ENCODE results near the gene PLD4. TPM values are rescaled to one million over a fixed set of nuclear protein-coding genes. Genes with fewer than 3 reads are reported as not detected.
"Not testable (repeated sequence)": the region's sequence is repeated elsewhere in the genome, so short reads cannot be mapped to it uniquely, and the experiment has no call there.

PLD4 gene
- polyA plus RNA-seq, 3 donors = 12.2 to 15.5 (median 15.1) TPM

DNA sequence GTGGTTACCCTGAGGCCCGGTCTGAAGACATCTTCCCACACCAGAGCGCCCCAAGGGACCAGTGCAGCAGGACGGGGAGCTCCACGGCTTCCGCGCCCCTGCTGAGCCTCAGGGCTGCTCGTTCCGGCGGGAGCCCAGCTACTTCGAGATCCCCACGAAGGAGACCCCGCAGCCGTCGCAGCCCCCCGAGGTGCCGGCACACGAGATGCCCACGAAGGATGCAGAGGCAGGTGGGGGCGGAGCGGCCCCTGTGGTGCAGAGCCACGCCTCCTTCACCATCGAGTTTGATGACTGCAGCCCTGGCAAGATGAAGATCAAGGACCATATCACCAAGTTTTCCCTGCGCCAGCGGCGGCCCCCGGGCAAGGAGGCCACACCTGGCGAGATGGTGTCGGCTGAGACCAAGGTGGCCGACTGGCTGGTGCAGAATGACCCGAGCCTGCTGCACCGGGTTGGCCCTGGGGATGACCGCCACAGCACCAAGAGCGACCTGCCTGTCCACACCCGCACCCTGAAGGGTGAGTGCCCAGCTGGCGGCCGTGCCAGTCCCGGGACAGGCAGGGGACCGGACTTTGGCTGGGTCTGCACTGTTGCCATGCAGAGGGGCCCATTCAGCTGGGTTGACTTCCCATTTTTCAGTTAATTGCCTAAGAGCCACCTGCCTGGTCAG, 41.6 kb upstream of the PLD4 start:
- Histone ChIP-seq H4K20me1 (ENCODE audit: insufficient read depth, low read length) (no peaks in the 10 kb centered on the region), H3K27me3 (ENCODE audit: control insufficient read depth in 2 of 2, insufficient read depth in 2 of 2, low read length in 2 of 2) (no peaks in the 10 kb centered on the region), H3K4me3 (replicated peaks in 1 of 3; ENCODE audit: low read depth in 2 of 3, low read length in 3 of 3) (no peak overlapping the region), H3K4me1 (ENCODE audit: control insufficient read depth in 1 of 2, insufficient read depth in 2 of 2, low read length in 2 of 2) (no peaks in the 10 kb centered on the region), H3K9me3 (replicated peaks in 1 of 2; ENCODE audit: control insufficient read depth in 1 of 2, insufficient read depth in 1 of 2, low read length in 2 of 2) (no peaks in the 10 kb centered on the region), H3K9ac (ENCODE audit: insufficient read depth, low read length, poor library complexity, severe bottlenecking) (no peak overlapping the region), H3K4me2 (replicated peaks; ENCODE audit: extremely low read depth, low read length, poor library complexity, severe bottlenecking) (no peak overlapping the region), H2AFZ (ENCODE audit: insufficient read depth, low read depth, low read length, poor library complexity, severe bottlenecking) (no peak overlapping the region), H3K79me2 (ENCODE audit: insufficient read depth, low read length) (no peaks in the 10 kb centered on the region), H3K36me3 (replicated peaks in 1 of 2; ENCODE audit: control insufficient read depth in 1 of 2, insufficient read depth in 2 of 2, low read length in 2 of 2) (no peaks in the 10 kb centered on the region), H3K27ac (ENCODE audit: low read depth in 1 of 2, low read length in 2 of 2) (no peak overlapping the region)
- Mint-ChIP-seq H3K4me1 (no peaks in the 10 kb centered on the region), H3K36me3 (no peaks in the 10 kb centered on the region), H3K9me3 (peaks cover 0 to 2% (median 0%) of the 10 kb centered on the region in 7 donors), H3K4me3 (no peak overlapping the region), H3K27ac (no peak overlapping the region), H3K27me3 (ENCODE audit: low read depth in 3 of 3) (peaks cover 4% of the 10 kb centered on the region in 3 donors)
- no peak for DNase-seq
- WGBS (ENCODE audit: insufficient coverage) = 90% methylated on average over 29 of the region's 38 CpGs
- intact Hi-C loops (cut with micrococcal nuclease) = no loop called here
- TF ChIP-seq, protein P1, sequence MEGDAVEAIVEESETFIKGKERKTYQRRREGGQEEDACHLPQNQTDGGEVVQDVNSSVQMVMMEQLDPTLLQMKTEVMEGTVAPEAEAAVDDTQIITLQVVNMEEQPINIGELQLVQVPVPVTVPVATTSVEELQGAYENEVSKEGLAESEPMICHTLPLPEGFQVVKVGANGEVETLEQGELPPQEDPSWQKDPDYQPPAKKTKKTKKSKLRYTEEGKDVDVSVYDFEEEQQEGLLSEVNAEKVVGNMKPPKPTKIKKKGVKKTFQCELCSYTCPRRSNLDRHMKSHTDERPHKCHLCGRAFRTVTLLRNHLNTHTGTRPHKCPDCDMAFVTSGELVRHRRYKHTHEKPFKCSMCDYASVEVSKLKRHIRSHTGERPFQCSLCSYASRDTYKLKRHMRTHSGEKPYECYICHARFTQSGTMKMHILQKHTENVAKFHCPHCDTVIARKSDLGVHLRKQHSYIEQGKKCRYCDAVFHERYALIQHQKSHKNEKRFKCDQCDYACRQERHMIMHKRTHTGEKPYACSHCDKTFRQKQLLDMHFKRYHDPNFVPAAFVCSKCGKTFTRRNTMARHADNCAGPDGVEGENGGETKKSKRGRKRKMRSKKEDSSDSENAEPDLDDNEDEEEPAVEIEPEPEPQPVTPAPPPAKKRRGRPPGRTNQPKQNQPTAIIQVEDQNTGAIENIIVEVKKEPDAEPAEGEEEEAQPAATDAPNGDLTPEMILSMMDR (IDR thresholded peaks at IDR 0.05) = no peak

DNA sequence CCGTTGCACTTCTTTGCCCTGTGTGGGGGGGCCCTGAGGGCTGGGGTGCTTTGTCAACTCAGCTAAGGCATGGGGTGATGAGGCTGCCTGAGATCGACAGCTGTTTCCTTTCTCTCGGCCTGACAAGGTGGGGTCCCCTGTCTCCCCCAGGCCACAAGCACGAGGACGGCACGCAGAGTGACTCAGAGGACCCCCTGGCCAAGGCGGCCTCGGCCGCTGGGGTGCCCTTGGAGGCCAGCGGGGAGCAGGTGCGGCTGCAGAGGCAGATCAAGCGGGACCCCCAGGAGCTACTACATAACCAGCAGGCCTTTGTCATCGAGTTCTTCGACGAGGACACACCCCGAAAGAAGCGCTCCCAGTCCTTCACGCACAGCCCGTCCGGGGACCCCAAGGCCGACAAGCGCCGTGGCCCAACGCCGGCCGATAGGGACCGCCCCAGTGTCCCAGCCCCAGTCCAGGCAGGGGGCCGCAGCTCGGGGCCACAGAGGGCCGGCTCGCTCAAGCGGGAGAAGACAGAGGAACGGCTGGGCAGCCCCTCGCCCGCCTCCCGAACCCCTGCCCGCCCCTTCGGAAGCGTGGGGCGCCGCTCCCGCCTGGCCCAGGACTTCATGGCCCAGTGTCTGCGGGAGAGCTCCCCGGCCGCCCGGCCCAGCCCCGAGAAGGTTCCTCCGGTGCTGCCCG, 40.9 kb upstream of the PLD4 start:
- H3K4me1 Mint-ChIP-seq = no peaks in the 10 kb centered on the region
- peaks cover 3 to 4% (median 4%) of the 10 kb centered on the region in 3 donors for H3K27me3 Mint-ChIP-seq (ENCODE audit: low read depth in 3 of 3)
- TF ChIP-seq, protein P1 (IDR thresholded peaks at IDR 0.05) = no peak
- Histone ChIP-seq H4K20me1 (ENCODE audit: insufficient read depth, low read length) (no peaks in the 10 kb centered on the region), H3K4me1 (ENCODE audit: control insufficient read depth in 1 of 2, insufficient read depth in 2 of 2, low read length in 2 of 2) (no peaks in the 10 kb centered on the region), H3K4me2 (replicated peaks; ENCODE audit: extremely low read depth, low read length, poor library complexity, severe bottlenecking) (no peak overlapping the region), H3K36me3 (replicated peaks in 1 of 2; ENCODE audit: control insufficient read depth in 1 of 2, insufficient read depth in 2 of 2, low read length in 2 of 2) (no peaks in the 10 kb centered on the region), H3K4me3 (replicated peaks in 1 of 3; ENCODE audit: low read depth in 2 of 3, low read length in 3 of 3) (no peak overlapping the region), H3K27me3 (ENCODE audit: control insufficient read depth in 2 of 2, insufficient read depth in 2 of 2, low read length in 2 of 2) (no peaks in the 10 kb centered on the region), H3K27ac (ENCODE audit: low read depth in 1 of 2, low read length in 2 of 2) (no peak overlapping the region), H3K9me3 (replicated peaks in 1 of 2; ENCODE audit: control insufficient read depth in 1 of 2, insufficient read depth in 1 of 2, low read length in 2 of 2) (no peaks in the 10 kb centered on the region), H3K9ac (ENCODE audit: insufficient read depth, low read length, poor library complexity, severe bottlenecking) (no peak overlapping the region), H2AFZ (ENCODE audit: insufficient read depth, low read depth, low read length, poor library complexity, severe bottlenecking) (no peak overlapping the region), H3K79me2 (ENCODE audit: insufficient read depth, low read length) (no peaks in the 10 kb centered on the region)
- no peak overlapping the region for H3K4me3 Mint-ChIP-seq
- intact Hi-C loops (cut with micrococcal nuclease) = no loop called here
- no peaks in the 10 kb centered on the region for H3K36me3 Mint-ChIP-seq
- DNase-seq = no peak
- no peak overlapping the region for H3K27ac Mint-ChIP-seq
- WGBS (ENCODE audit: insufficient coverage) = 93% methylated on average over 44 of the region's 49 CpGs
- peaks cover 0 to 2% (median 0%) of the 10 kb centered on the region in 7 donors for H3K9me3 Mint-ChIP-seq

DNA sequence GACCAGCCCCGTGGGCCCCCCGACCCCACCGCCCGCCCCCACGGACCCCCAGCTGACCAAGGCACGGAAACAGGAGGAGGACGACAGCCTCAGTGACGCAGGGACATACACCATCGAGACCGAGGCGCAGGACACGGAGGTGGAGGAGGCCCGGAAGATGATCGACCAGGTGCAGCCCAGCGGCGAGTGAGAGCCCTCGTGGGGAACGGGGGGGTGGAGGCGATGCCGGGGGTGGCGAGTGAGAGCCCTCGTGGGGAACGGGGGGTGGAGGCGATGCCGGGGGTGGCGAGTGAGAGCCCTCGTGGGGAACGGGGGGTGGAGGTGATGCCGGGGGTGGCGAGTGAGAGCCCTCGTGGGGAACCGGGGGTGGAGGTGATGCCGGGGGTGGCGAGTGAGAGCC, 40.3 kb upstream of the PLD4 start:
- H3K4me1 ChIP-seq (ENCODE audit: control insufficient read depth in 1 of 2, insufficient read depth in 2 of 2, low read length in 2 of 2); H3K27me3 Mint-ChIP-seq (ENCODE audit: low read depth in 3 of 3); H2AFZ ChIP-seq (ENCODE audit: insufficient read depth, low read depth, low read length, poor library complexity, severe bottlenecking); H3K79me2 ChIP-seq (ENCODE audit: insufficient read depth, low read length); H3K27ac Mint-ChIP-seq; H3K9ac ChIP-seq (ENCODE audit: insufficient read depth, low read length, poor library complexity, severe bottlenecking); H3K4me2 ChIP-seq (replicated peaks; ENCODE audit: extremely low read depth, low read length, poor library complexity, severe bottlenecking); H3K4me3 ChIP-seq (replicated peaks in 1 of 3; ENCODE audit: low read depth in 2 of 3, low read length in 3 of 3); intact Hi-C loops (cut with micrococcal nuclease); H3K9me3 Mint-ChIP-seq; H3K4me3 Mint-ChIP-seq; H3K9me3 ChIP-seq (replicated peaks in 1 of 2; ENCODE audit: control insufficient read depth in 1 of 2, insufficient read depth in 1 of 2, low read length in 2 of 2); H3K27ac ChIP-seq (ENCODE audit: low read depth in 1 of 2, low read length in 2 of 2); DNase-seq; H4K20me1 ChIP-seq (ENCODE audit: insufficient read depth, low read length); H3K27me3 ChIP-seq (ENCODE audit: control insufficient read depth in 2 of 2, insufficient read depth in 2 of 2, low read length in 2 of 2); H3K36me3 ChIP-seq (replicated peaks in 1 of 2; ENCODE audit: control insufficient read depth in 1 of 2, insufficient read depth in 2 of 2, low read length in 2 of 2); H3K36me3 Mint-ChIP-seq; H3K4me1 Mint-ChIP-seq: not testable (repeated sequence)
- 89% methylated on average over 13 of the region's 34 CpGs for WGBS (ENCODE audit: insufficient coverage)
